Measurements from ENCODE around the gene WDFY3. TPM values are rescaled to one million over a fixed set of nuclear protein-coding genes. Genes with fewer than 3 reads are reported as not detected.

WDFY3 gene
- total and polyA plus RNA-seq, 9 of the 15 experiments (the other 6 are each of a cell fraction or from before 2014, with no cell fraction given): 0.58 to 13.5 (median 9.4) TPM

GRCh38 chr4:84966382-84967242 is at the start of gene WDFY3 (continued):
- no peak for TF ChIP-seq PBX2 (CRISPR knock-in tag; IDR thresholded peaks at IDR 0.05; ENCODE audit: low read depth)
- TF ChIP-seq PBX2 (tag; conservative IDR thresholded peaks at IDR 0.05; ENCODE audit: low read depth): peak; percentile 48; the same call in 1 of the 2 replicates
- peak in 1 of 2 experiments; percentile 29; a peak in 1 of 4 replicates for TF ChIP-seq ARNT (IDR thresholded peaks at IDR 0.05)
- peak; percentile 75 for TF ChIP-seq ZBTB40 (IDR thresholded peaks at IDR 0.05)
- no peak for TF ChIP-seq ZBTB40 (CRISPR knock-in tag; IDR thresholded peaks at IDR 0.05)
- TF ChIP-seq PRDM10 (IDR thresholded peaks at IDR 0.05; ENCODE audit: partially characterized antibody): peak; percentile 61
- TF ChIP-seq ETV1 (tag; conservative IDR thresholded peaks at IDR 0.05; ENCODE audit: low read depth): peak; percentile 46
- peak; percentile 64 for TF ChIP-seq POLR2A (conservative IDR thresholded peaks at IDR 0.05)
- peak; percentile 32 for TF ChIP-seq CCNT2 (IDR thresholded peaks at IDR 0.05; ENCODE audit: borderline replicate concordance, extremely low read depth, insufficient read length, low read depth, low read length)
- TF ChIP-seq POLR2B (IDR thresholded peaks at IDR 0.05; ENCODE audit: low read depth, partially characterized antibody): peak; percentile 70
- TF ChIP-seq GABPB1 (CRISPR knock-in tag; IDR thresholded peaks at IDR 0.05): peak; percentile 19; the same call in 1 of the 2 replicates
